ENCODE data around the gene ZBTB24. TPM values are rescaled to one million over a fixed set of nuclear protein-coding genes. Genes with fewer than 3 reads are reported as not detected.

The ZBTB24 gene
- total RNA-seq, 1 experiment from 2014 or later, result 27.3 TPM

DNA sequence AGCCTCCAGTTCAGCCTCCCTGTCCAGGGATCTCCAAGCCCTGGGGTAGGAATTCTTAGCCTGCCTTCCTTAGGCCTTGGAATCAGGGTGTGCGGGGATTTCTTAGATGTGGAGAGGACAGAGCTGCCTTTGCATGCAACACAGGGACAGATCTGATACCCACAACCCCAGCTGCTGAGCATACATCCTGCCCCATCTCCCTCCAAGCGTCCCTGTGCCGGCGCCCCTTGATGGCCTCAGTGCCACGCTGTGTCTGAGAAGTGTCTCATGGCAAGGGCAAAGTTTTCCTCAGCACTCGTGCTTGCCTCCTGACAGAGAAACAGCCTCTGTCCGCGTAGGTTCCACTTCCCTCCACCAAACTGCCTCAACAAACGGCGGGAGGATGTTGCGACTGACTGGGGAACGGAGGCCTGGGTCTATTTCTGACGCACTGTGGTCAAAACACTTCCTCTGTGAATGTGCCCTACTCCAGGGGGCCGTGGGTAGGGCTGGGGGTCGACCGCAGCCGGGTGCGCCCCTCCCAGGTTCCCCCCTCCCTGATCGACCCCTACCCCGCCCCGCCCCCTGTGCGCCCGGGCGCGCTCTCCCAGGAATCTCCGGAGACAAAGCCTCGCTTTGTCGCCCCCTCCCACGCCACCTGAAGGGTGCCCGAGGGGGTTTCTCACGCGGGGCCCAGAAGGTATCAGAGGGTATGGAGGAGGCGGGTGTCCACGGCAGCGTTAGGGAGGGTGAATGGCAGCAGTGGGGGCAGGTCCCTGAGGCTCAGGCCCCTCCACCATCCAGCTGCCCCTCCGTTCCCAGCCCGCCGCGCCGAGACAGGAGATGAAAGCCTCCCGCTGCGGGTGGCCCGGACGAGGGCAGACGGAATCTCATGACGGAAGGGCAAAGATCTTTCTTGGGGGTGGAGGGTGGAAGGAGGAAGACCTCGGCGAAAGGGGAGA, 28.3 kb downstream of the ZBTB24 start:
- H3K4me1 Mint-ChIP-seq, result peaks cover 41 to 43% of the 10 kb centered on the region in 2 experiments
- no peak overlapping the region for H4K8ac ChIP-seq (replicated peaks; ENCODE audit: insufficient read length, low read depth, low read length)
- no peak overlapping the region for H4K91ac ChIP-seq (ENCODE audit: insufficient read length, low read depth, low read length)
- no peak overlapping the region for H3T11ph ChIP-seq (ENCODE audit: low read length)
- peaks cover 12% of the 10 kb centered on the region; the same call in 1 of the 2 replicates for H3K4me1 ChIP-seq (ENCODE audit: insufficient read depth, low read length)
- H3K27ac ChIP-seq (ENCODE audit: insufficient read length, low read depth, low read length), result no peak overlapping the region
- no peak overlapping the region for H3K4ac ChIP-seq (ENCODE audit: low read depth, low read length)
- H3K56ac ChIP-seq (ENCODE audit: insufficient read length, low read depth, low read length), result no peak overlapping the region
- no peak overlapping the region for H4K5ac ChIP-seq (ENCODE audit: insufficient read length, low read depth, low read length)
- no peak overlapping the region for H2BK20ac ChIP-seq (ENCODE audit: low read depth, low read length, poor library complexity, severe bottlenecking)
- H3K9me3 Mint-ChIP-seq, result no peaks in the 10 kb centered on the region
- no peak overlapping the region for H2BK15ac ChIP-seq (ENCODE audit: low read depth, low read length)
- H3K27ac Mint-ChIP-seq, result peak overlapping the region; percentile 34 to 90 (median 43); a peak in 4 of 7 replicates
- no peaks in the 10 kb centered on the region for H3K79me2 ChIP-seq (ENCODE audit: insufficient read depth, low read length)
- no peak overlapping the region for H3K18ac ChIP-seq (ENCODE audit: insufficient read length, low read depth, low read length)
- no peak overlapping the region for H2AFZ ChIP-seq (ENCODE audit: low read length)
- H3K23ac ChIP-seq (ENCODE audit: insufficient read length, low read depth, low read length), result no peak overlapping the region
- no peak overlapping the region for H2BK120ac ChIP-seq (ENCODE audit: low read depth, low read length, poor library complexity, severe bottlenecking)
- H3K27me3 Mint-ChIP-seq (ENCODE audit: low read depth), result no peaks in the 10 kb centered on the region
- H3K9ac ChIP-seq (ENCODE audit: extremely low read depth, insufficient read length, low read length), result peak overlapping the region; percentile 26
- no peaks in the 10 kb centered on the region for H3K9me3 ChIP-seq (ENCODE audit: control insufficient read depth, low read depth, low read length)
- no peak overlapping the region; the same call in 1 of the 2 replicates for H3K14ac ChIP-seq (ENCODE audit: insufficient read depth, low read length)
- H2BK12ac ChIP-seq (ENCODE audit: insufficient read length, low read depth, low read length), result no peak overlapping the region
- no peak for DNase-seq
- WGBS (ENCODE audit: extremely low coverage, insufficient read length, low lambda C conversion rate), result no CpG with 5 or more reads among the region's 48 CpGs
- H3K23me2 ChIP-seq (ENCODE audit: insufficient read length, low read depth, low read length, poor library complexity, severe bottlenecking), result peaks cover 10% of the 10 kb centered on the region
- H4K20me1 ChIP-seq (ENCODE audit: control insufficient read depth, insufficient read depth, insufficient read length), result no peaks in the 10 kb centered on the region
- H3K4me3 Mint-ChIP-seq, result peak overlapping the region; percentile 92 to 97
- H3K36me3 Mint-ChIP-seq (ENCODE audit: insufficient read depth in 1 of 3, low read depth in 3 of 3), result peaks cover 10 to 37% (median 32%) of the 10 kb centered on the region in 3 experiments
- H2AK5ac ChIP-seq (ENCODE audit: insufficient read length, low read length), result no peak overlapping the region
- no peak overlapping the region for H2BK5ac ChIP-seq (ENCODE audit: insufficient read length, low read length)
- TF ChIP-seq CTCF (conservative IDR thresholded peaks at IDR 0.05), result no peak
- H3K27me3 ChIP-seq (ENCODE audit: insufficient read depth, low read length), result no peaks in the 10 kb centered on the region
- peaks cover 3% of the 10 kb centered on the region for H3K79me1 ChIP-seq (ENCODE audit: insufficient read depth, low read depth, low read length, poor library complexity, severe bottlenecking)
- peak overlapping the region; percentile 90 for H3K4me2 ChIP-seq (ENCODE audit: insufficient read depth, insufficient read length, low read length)

Data from H9 (cell line).